ENCODE data around the gene LRRD1. TPM values are rescaled to one million over a fixed set of nuclear protein-coding genes. Genes with fewer than 3 reads are reported as not detected.

The LRRD1 gene
- total and polyA plus RNA-seq, 2 of the 4 experiments (the other 2 are of a cell fraction) = under 0.01 to 0.02 TPM

DNA sequence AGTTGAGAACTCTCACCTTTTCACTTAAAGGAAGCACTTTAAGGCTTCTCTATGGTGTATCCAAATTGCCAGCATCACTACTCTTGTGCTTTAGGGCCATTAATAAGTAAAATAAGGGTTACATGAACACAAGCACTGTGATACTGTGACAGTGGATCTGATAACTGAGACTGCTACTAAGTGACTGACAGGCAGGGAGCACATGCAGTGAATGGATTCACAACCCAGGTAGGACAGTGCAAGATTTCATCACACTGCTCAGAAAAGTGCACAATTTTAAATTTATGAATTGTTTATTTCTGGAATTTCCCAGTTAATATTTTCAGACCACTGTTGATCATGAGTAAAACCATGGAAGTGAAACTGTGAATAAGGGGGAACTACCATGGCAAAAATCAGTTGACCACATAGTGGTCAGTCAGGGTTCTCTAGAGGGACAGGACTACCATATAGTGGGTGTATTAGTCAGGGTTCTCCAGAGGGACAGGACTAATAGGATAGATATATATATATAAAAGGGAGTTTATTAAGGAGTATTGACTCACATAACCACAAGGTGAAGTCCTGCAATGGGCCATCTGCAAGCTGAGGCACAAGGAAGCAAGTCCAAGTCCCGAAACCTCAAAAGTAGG is 23.7 kb downstream of the LRRD1 start:
- POLR2A ChIA-PET (ENCODE audit: unreplicated experiment) = no interaction called here
- Histone ChIP-seq H3K9me3 (ENCODE audit: control insufficient read depth, insufficient read depth, low read length) (no peaks in the 10 kb centered on the region), H2AFZ (replicated peaks; ENCODE audit: low read length, poor library complexity) (no peak overlapping the region), H3K23ac (ENCODE audit: low read depth, low read length) (no peak overlapping the region), H3K27ac (ENCODE audit: insufficient read depth, low read length) (no peak overlapping the region), H3K79me1 (ENCODE audit: low read depth in 1 of 2, low read length in 2 of 2) (no peaks in the 10 kb centered on the region), H3K4ac (ENCODE audit: low read depth, low read length) (no peak overlapping the region), H2BK20ac (ENCODE audit: low read depth, low read length) (no peak overlapping the region), H4K91ac (ENCODE audit: insufficient read depth, low read depth, low read length) (no peak overlapping the region), H3K27me3 (ENCODE audit: control insufficient read depth, insufficient read depth, low read length) (no peaks in the 10 kb centered on the region), H3K56ac (ENCODE audit: extremely low read depth, insufficient read depth, low read length) (no peak overlapping the region), H4K5ac (ENCODE audit: low read depth, low read length) (no peak overlapping the region), H2BK120ac (ENCODE audit: low read depth, low read length) (no peak overlapping the region), H3K9ac (ENCODE audit: low read depth, low read length) (no peak overlapping the region), H2AK5ac (ENCODE audit: low read depth, low read length) (no peak overlapping the region), H2AK9ac (replicated peaks; ENCODE audit: low read depth, low read length, poor library complexity) (no peak overlapping the region), H3K9me1 (ENCODE audit: insufficient read depth, low read length) (no peaks in the 10 kb centered on the region), H2BK5ac (ENCODE audit: low read depth, low read length, poor library complexity, severe bottlenecking) (no peak overlapping the region), H3K14ac (replicated peaks; ENCODE audit: low read depth, low read length) (no peak overlapping the region), H3K36me3 (ENCODE audit: control insufficient read depth, insufficient read depth, low read length) (no peaks in the 10 kb centered on the region), H4K20me1 (ENCODE audit: insufficient read depth, low read length) (no peaks in the 10 kb centered on the region), H4K8ac (ENCODE audit: low read depth in 2 of 2, low read length in 2 of 2) (no peak overlapping the region), H3K4me3 (ENCODE audit: insufficient read depth, low read depth, low read length) (no peak overlapping the region), H3K18ac (ENCODE audit: low read depth, low read length) (no peak overlapping the region; the same call in 1 of the 2 replicates), H3K4me2 (ENCODE audit: low read depth, low read length) (no peak overlapping the region), H3K4me1 (ENCODE audit: control insufficient read depth, insufficient read depth, low read length) (peaks cover 9% of the 10 kb centered on the region; the same call in 1 of the 2 replicates), H2BK15ac (ENCODE audit: low read depth, low read length) (no peak overlapping the region)
- intact Hi-C loops (cut with micrococcal nuclease) = no loop called here
- CTCF ChIA-PET = no interaction called here
- dilution Hi-C loops (cut with HindIII; ENCODE audit: low sequenced_read_pairs, unreplicated experiment) = no loop called here
- BruUV-seq (replicated peaks) = no TSS peak
- 83% methylated on average over 1 of the region's 1 CpG; no CpG with 5 or more reads in 1 of the 2 experiments for WGBS, 2 experiments (ENCODE audit: extremely low coverage in 2 of 2, insufficient read length in 1 of 2)
- TF ChIP-seq CHD1 (IDR thresholded peaks at IDR 0.05; ENCODE audit: low read depth, low read length) = no peak
- TF ChIP-seq, protein P1, sequence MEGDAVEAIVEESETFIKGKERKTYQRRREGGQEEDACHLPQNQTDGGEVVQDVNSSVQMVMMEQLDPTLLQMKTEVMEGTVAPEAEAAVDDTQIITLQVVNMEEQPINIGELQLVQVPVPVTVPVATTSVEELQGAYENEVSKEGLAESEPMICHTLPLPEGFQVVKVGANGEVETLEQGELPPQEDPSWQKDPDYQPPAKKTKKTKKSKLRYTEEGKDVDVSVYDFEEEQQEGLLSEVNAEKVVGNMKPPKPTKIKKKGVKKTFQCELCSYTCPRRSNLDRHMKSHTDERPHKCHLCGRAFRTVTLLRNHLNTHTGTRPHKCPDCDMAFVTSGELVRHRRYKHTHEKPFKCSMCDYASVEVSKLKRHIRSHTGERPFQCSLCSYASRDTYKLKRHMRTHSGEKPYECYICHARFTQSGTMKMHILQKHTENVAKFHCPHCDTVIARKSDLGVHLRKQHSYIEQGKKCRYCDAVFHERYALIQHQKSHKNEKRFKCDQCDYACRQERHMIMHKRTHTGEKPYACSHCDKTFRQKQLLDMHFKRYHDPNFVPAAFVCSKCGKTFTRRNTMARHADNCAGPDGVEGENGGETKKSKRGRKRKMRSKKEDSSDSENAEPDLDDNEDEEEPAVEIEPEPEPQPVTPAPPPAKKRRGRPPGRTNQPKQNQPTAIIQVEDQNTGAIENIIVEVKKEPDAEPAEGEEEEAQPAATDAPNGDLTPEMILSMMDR (conservative IDR thresholded peaks at IDR 0.05; ENCODE audit: low read depth, low read length) = no peak
- no peak for TF ChIP-seq MAZ (IDR thresholded peaks at IDR 0.05; ENCODE audit: borderline replicate concordance, low read depth, low read length)
- in situ Hi-C loops (cut with MboI; ENCODE audit: low sequenced_read_pairs) = no loop called here
- no peak for ATAC-seq (ENCODE audit: low read depth)
- DNase-seq = no peak
